ENCODE data around the gene MMP21.
A peak's percentile ranks its signal among the peaks of the same experiment; 100 is the strongest.

The MMP21 gene

GRCh38 chr10:125775491-125776106 lies at the start of gene MMP21:
Gene MMP21 (minus strand): TSS chr10:125775821. CDS start chr10:125775821, 0 bp downstream.
- DNase-seq (ENCODE audit: low read depth) = no peak

GRCh38 chr10:125824736-125825135 lies 49.1 kb upstream of the MMP21 start:
- DNase-seq (ENCODE audit: low read depth) = no peak

GRCh38 chr10:125823663-125824251 lies 48.1 kb upstream of the MMP21 start:
- no peak for DNase-seq (ENCODE audit: low read depth)

GRCh38 chr10:125822878-125823662 lies 47.4 kb upstream of the MMP21 start, which contains the start of the genes BCCIP and UROS:
Gene BCCIP (plus strand): TSS chr10:125823546. CDS start chr10:125823558, 12 bp downstream.
Gene UROS (minus strand): TSS chr10:125823258. CDS start chr10:125816499, 6,759 bp downstream.
- DNase-seq (ENCODE audit: low read depth) = peak; percentile 80

- DNase-seq (ENCODE audit: low read depth) = no peak
Measured at GRCh38 chr10:125820701-125821100, 45.1 kb upstream of the MMP21 start.

- no peak for DNase-seq (ENCODE audit: low read depth)
Measured at GRCh38 chr10:125817337-125817946, 41.8 kb upstream of the MMP21 start.

GRCh38 chr10:125816548-125816947 lies 40.9 kb upstream of the MMP21 start:
- DNase-seq (ENCODE audit: low read depth) = no peak

- DNase-seq (ENCODE audit: low read depth) = no peak
Measured at GRCh38 chr10:125815764-125816163, 40.1 kb upstream of the MMP21 start.

- no peak for DNase-seq (ENCODE audit: low read depth)
Measured at GRCh38 chr10:125812128-125812750, 36.6 kb upstream of the MMP21 start.

- DNase-seq (ENCODE audit: low read depth) = no peak
Measured at GRCh38 chr10:125811251-125811650, 35.6 kb upstream of the MMP21 start.

GRCh38 chr10:125808047-125808446 lies 32.4 kb upstream of the MMP21 start:
- no peak for DNase-seq (ENCODE audit: low read depth)

GRCh38 chr10:125802739-125803138 lies 27.1 kb upstream of the MMP21 start:
- no peak for DNase-seq (ENCODE audit: low read depth)

- DNase-seq (ENCODE audit: low read depth) = no peak
Measured at GRCh38 chr10:125802131-125802530, 26.5 kb upstream of the MMP21 start.

GRCh38 chr10:125801574-125801973 lies 26.0 kb upstream of the MMP21 start:
- no peak for DNase-seq (ENCODE audit: low read depth)

- no peak for DNase-seq (ENCODE audit: low read depth)
Measured at GRCh38 chr10:125799451-125800182, 24.0 kb upstream of the MMP21 start.

- DNase-seq (ENCODE audit: low read depth) = no peak
Measured at GRCh38 chr10:125797994-125798662, 22.5 kb upstream of the MMP21 start.

GRCh38 chr10:125797424-125797823 lies 21.8 kb upstream of the MMP21 start:
- no peak for DNase-seq (ENCODE audit: low read depth)

GRCh38 chr10:125795637-125796190 lies 20.1 kb upstream of the MMP21 start:
- DNase-seq (ENCODE audit: low read depth) = no peak

- DNase-seq (ENCODE audit: low read depth) = no peak
Measured at GRCh38 chr10:125795128-125795527, 19.5 kb upstream of the MMP21 start.

Measured in stimulated activated CD8-positive, alpha-beta memory T cell treated with anti-CD3 and anti-CD28 coated beads, Interleukin-7, amount 100 ng/mL, for 24 hours (primary cell).